Activated CD4-positive, alpha-beta memory T cell treated with anti-CD3 and anti-CD28 coated beads for 36 hours (primary cell): ENCODE measurements around the gene ROBO1. TPM values are rescaled to one million over a fixed set of nuclear protein-coding genes. Genes with fewer than 3 reads are reported as not detected.
"Not testable (repeated sequence)": the region's sequence is repeated elsewhere in the genome, so short reads cannot be mapped to it uniquely, and the experiment has no call there.

Experiments used
- CTCF ChIA-PET: fragments of 350-600 bp; sonication (Branson Sonifier 250); formaldehyde crosslinking; loops from one replicate; lab custom pipeline; 2021; ENCODE audit warnings: antibody characterized with exemption, inconsistent platforms; lab: Charles Lee
- POLR2A ChIA-PET: fragments of 350-600 bp; sonication (Branson Sonifier 250); formaldehyde crosslinking; loops from one replicate; lab custom pipeline; 2021; ENCODE audit warnings: antibody characterized with exemption; lab: Charles Lee
- DNase-seq: peaks from one replicate; pipeline ENCODE4 v3.0.0-alpha.2; 2020
- H3K27ac Mint-ChIP-seq: one replicate; pipeline ENCODE4 v1.8.0; 2021; ENCODE audit warnings: mixed read lengths
- H3K27me3 Mint-ChIP-seq: one replicate; pipeline ENCODE4 v1.8.0; 2021; ENCODE audit warnings: mixed read lengths
- H3K36me3 Mint-ChIP-seq: one replicate; pipeline ENCODE4 v1.8.0; 2021; ENCODE audit warnings: mixed read lengths
- H3K4me1 Mint-ChIP-seq: one replicate; pipeline ENCODE4 v1.8.0; 2021; ENCODE audit warnings: low read depth, mixed read lengths
- H3K4me3 Mint-ChIP-seq: one replicate; pipeline ENCODE4 v1.8.0; 2021; ENCODE audit warnings: mild to moderate bottlenecking, mixed read lengths
- H3K9me3 Mint-ChIP-seq: one replicate; pipeline ENCODE4 v1.8.0; 2021; ENCODE audit warnings: mixed read lengths
- intact Hi-C: fragments of 100-400 bp; cut with micrococcal nuclease; formaldehyde crosslinking; loops from one replicate; pipeline ENCODE4 v1.15.1; 2023
- total RNA-seq, 2 experiments: library from RNA; stranded (reverse); gene quantifications; one replicate each; pipeline ENCODE4 v1.2.3, GENCODE V29; 2021

Gene ROBO1
- total RNA-seq, 2 experiments from 2014 or later = not detected

DNA sequence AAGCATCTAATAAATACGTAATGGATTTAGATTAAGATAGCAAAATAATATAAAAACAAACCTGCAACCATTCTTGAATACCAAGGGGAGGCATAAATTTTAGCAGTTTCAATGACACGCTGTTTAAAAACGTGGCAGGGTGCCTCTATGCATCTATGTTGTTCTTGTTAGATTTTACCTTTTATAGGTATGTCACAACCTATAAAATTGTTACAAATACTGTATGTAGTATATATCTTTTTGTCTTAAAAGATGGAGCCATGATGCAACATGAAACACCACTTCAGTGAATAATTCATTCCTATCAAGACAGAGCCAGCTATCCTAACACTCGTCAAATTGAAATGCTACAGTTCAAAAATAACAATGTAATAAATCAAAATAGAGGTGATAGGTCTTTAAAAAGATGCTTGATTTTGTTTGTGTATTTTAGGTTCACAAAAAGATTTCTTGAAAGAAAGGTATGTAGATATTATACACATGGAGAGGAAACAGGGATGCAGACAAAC is 1059.2 kb downstream of the ROBO1 start:
- intact Hi-C loops = no loop called here
- POLR2A ChIA-PET = no interaction called here
- no peak for DNase-seq

DNA sequence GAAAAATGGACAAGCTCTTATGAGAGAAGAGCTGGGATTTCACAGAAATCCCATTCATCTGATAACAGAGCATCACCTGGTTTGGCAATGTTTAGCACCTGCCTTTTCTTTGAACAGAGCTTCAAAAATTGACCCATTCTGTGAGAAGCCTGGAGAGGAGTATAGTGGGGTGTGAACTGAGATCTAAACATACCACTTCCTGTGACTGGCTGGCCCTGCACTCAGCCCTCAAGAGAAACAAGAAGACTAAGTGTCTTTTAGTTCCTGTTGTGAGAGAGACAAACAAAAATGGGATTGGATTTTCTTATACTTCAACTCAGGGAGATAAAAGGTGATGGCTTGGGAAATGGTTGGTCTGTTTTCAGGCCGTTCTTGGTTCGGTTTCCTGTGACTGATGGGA is 1060.2 kb downstream of the ROBO1 start:
- ChIA-PET CTCF (no interaction called here), POLR2A (no interaction called here)
- Mint-ChIP-seq H3K27ac (no peak overlapping the region), H3K27me3 (no peaks in the 10 kb centered on the region), H3K4me1 (no peaks in the 10 kb centered on the region), H3K9me3 (peaks cover 2% of the 10 kb centered on the region), H3K36me3 (no peaks in the 10 kb centered on the region), H3K4me3 (no peak overlapping the region)
- DNase-seq = no peak
- intact Hi-C loops = no loop called here

More for the DNA sequence above, 1059.2 kb downstream of the ROBO1 start:
- no peak overlapping the region for H3K4me3 Mint-ChIP-seq
- H3K27ac Mint-ChIP-seq = no peak overlapping the region
- no peaks in the 10 kb centered on the region for H3K27me3 Mint-ChIP-seq
- CTCF ChIA-PET = no interaction called here
- peaks cover 2% of the 10 kb centered on the region for H3K9me3 Mint-ChIP-seq
- H3K36me3 Mint-ChIP-seq = no peaks in the 10 kb centered on the region
- H3K4me1 Mint-ChIP-seq = no peaks in the 10 kb centered on the region

GRCh38 chr3:78706906-78707523 is 1060.8 kb downstream of the ROBO1 start:
- H3K27me3 Mint-ChIP-seq = no peaks in the 10 kb centered on the region
- intact Hi-C loops = no loop called here
- ChIA-PET POLR2A (no interaction called here), CTCF (no interaction called here)
- H3K27ac Mint-ChIP-seq = no peak overlapping the region
- H3K4me3 Mint-ChIP-seq = no peak overlapping the region
- peaks cover 2% of the 10 kb centered on the region for H3K9me3 Mint-ChIP-seq
- no peaks in the 10 kb centered on the region for H3K36me3 Mint-ChIP-seq
- DNase-seq = no peak
- no peaks in the 10 kb centered on the region for H3K4me1 Mint-ChIP-seq

DNA sequence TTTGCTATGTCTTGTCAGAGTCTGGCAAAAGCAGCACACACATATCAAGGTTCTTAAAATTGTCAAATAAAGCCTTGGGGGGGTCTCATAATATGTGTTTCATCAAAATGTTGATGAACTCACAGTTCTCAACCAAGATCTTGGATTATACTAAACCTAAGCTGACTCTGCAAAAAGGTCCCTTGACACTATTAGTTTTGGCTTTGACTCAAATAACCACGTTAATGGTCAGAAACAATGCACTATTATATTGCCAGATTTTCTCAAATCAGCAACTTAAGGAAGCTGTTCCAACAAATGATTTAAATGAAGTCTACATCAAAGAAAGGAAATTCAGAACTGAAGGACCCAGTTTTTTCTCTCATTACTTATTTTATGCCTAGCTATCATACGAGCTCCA is 1063.9 kb downstream of the ROBO1 start:
- no peaks in the 10 kb centered on the region for H3K4me1 Mint-ChIP-seq
- ChIA-PET POLR2A (no interaction called here), CTCF (no interaction called here)
- no peak overlapping the region for H3K4me3 Mint-ChIP-seq
- no peak for DNase-seq
- H3K27ac Mint-ChIP-seq = no peak overlapping the region
- no peaks in the 10 kb centered on the region for H3K36me3 Mint-ChIP-seq
- H3K9me3 Mint-ChIP-seq = peaks cover 9% of the 10 kb centered on the region
- intact Hi-C loops = no loop called here
- no peaks in the 10 kb centered on the region for H3K27me3 Mint-ChIP-seq

DNA sequence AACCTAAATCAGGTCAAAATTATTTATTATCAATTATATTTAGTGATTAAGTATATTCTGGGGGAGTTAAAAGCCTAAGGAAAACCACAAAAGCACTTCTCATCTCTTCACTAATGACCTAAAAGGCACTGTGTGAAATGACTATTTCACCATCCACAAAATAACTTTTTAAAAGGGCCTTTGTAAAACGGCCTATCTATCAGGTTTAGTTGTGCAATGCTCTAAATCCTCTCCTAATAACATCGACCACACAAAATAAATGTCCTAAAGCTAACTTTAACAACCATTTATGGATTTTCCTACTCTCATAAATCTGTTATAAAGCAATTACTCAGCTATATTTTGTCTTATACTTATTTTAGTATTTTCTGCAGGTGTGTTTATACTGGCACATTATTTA is 1066.3 kb downstream of the ROBO1 start:
- Mint-ChIP-seq H3K27me3 (no peaks in the 10 kb centered on the region), H3K4me1 (no peaks in the 10 kb centered on the region), H3K36me3 (no peaks in the 10 kb centered on the region), H3K4me3 (no peak overlapping the region), H3K27ac (no peak overlapping the region), H3K9me3 (peaks cover 11% of the 10 kb centered on the region)
- intact Hi-C loops = no loop called here
- DNase-seq = no peak
- ChIA-PET CTCF (no interaction called here), POLR2A (no interaction called here)

- Mint-ChIP-seq H3K4me3 (no peak overlapping the region), H3K36me3 (no peaks in the 10 kb centered on the region), H3K9me3 (peaks cover 11% of the 10 kb centered on the region), H3K27me3 (no peaks in the 10 kb centered on the region), H3K27ac (no peak overlapping the region), H3K4me1 (no peaks in the 10 kb centered on the region)
- DNase-seq = no peak
- intact Hi-C loops = no loop called here
- ChIA-PET POLR2A (no interaction called here), CTCF (no interaction called here)
Observed at GRCh38 chr3:78698431-78698830, 1069.4 kb downstream of the ROBO1 start.

DNA sequence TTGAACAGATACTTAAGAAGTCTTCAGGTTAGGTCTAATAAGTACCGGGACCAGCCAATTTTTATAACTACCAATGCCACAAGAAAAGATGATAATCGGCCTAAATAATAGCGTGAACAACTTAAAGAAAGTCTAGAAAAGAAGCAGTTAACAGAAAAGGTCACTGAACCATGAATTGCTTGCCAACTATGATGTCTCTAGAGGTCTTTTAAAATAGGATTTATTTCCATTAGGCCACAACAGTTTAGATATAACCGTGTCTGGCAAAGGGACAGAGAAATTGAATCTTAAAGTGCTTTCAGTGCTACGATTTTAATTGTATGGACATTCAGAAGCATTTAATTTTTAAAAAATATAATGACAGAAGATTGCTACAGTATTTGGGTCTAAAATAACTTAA is 1070.4 kb downstream of the ROBO1 start:
- no peak overlapping the region for H3K27ac Mint-ChIP-seq
- H3K27me3 Mint-ChIP-seq = no peaks in the 10 kb centered on the region
- peaks cover 11% of the 10 kb centered on the region for H3K9me3 Mint-ChIP-seq
- H3K4me1 Mint-ChIP-seq = no peaks in the 10 kb centered on the region
- ChIA-PET POLR2A (no interaction called here), CTCF (no interaction called here)
- no peak for DNase-seq
- H3K36me3 Mint-ChIP-seq = no peaks in the 10 kb centered on the region
- intact Hi-C loops = no loop called here
- no peak overlapping the region for H3K4me3 Mint-ChIP-seq

GRCh38 chr3:78690766-78691165 is 1077.0 kb downstream of the ROBO1 start:
- intact Hi-C loops = no loop called here
- Mint-ChIP-seq H3K36me3 (no peaks in the 10 kb centered on the region), H3K27ac (no peak overlapping the region), H3K4me3 (no peak overlapping the region), H3K9me3 (no peaks in the 10 kb centered on the region), H3K27me3 (no peaks in the 10 kb centered on the region), H3K4me1 (no peaks in the 10 kb centered on the region)
- POLR2A ChIA-PET = no interaction called here
- CTCF ChIA-PET = no interaction called here
- DNase-seq = no peak

- no peak for DNase-seq
- ChIA-PET POLR2A (no interaction called here), CTCF (no interaction called here)
- peaks cover under 1% of the 10 kb centered on the region for H3K9me3 Mint-ChIP-seq
- H3K27ac Mint-ChIP-seq = no peak overlapping the region
- H3K36me3 Mint-ChIP-seq = no peaks in the 10 kb centered on the region
- H3K27me3 Mint-ChIP-seq = no peaks in the 10 kb centered on the region
- no peaks in the 10 kb centered on the region for H3K4me1 Mint-ChIP-seq
- intact Hi-C loops = no loop called here
- H3K4me3 Mint-ChIP-seq = no peak overlapping the region
Observed at GRCh38 chr3:78689378-78689777, 1078.4 kb downstream of the ROBO1 start.

DNA sequence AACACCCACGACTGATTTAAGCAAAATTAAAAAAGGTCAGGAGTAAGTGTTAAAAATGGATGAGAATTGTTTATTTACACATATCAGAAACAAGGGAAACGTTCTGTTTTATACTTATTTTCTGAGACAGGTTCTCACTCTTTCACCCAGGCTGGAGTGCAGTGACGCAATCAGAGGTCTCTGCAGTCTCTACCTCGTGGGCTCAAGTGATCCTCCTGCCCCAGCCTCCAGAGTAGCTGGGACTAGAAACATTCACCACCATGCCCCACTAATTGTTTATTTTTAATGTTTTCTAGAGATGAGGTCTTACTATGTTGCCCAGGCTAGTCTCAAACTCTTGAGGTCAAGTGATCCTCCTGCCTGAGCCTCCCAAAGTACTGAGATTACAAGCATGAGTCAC is 1080.3 kb downstream of the ROBO1 start:
- Mint-ChIP-seq H3K4me1 (no peaks in the 10 kb centered on the region), H3K36me3 (no peaks in the 10 kb centered on the region), H3K4me3 (no peak overlapping the region), H3K27ac (no peak overlapping the region), H3K9me3 (peaks cover 3% of the 10 kb centered on the region), H3K27me3 (no peaks in the 10 kb centered on the region)
- POLR2A ChIA-PET = no interaction called here
- CTCF ChIA-PET = no interaction called here
- intact Hi-C loops = no loop called here
- no peak for DNase-seq

DNA sequence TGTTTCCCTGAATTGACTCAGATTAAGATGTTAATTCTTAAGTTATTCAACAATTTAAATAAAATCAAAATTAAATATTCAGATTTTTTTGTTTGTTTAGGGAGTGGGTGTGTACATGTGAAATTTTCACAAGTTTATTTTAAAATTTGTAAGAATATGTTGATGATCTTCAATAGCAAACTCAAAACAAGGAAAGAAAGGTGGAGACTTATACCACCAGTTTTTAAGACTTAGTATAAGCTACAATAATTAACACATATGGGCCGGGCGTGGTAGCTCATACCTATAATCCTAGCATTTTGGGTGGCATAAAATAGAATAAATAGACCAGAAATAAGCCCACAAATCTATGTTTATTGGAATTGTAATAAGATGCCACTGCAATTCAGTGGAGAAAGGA is 1084.5 kb downstream of the ROBO1 start:
- Mint-ChIP-seq H3K4me1 (no peaks in the 10 kb centered on the region), H3K36me3 (no peaks in the 10 kb centered on the region), H3K9me3 (peaks cover 5% of the 10 kb centered on the region), H3K27ac (no peak overlapping the region), H3K27me3 (no peaks in the 10 kb centered on the region), H3K4me3 (no peak overlapping the region)
- CTCF ChIA-PET = no interaction called here
- intact Hi-C loops = no loop called here
- no peak for DNase-seq
- POLR2A ChIA-PET = no interaction called here

GRCh38 chr3:78675119-78675805 is 1092.5 kb downstream of the ROBO1 start:
- H3K27me3 Mint-ChIP-seq, H3K4me1 Mint-ChIP-seq, POLR2A ChIA-PET, H3K36me3 Mint-ChIP-seq, CTCF ChIA-PET, H3K4me3 Mint-ChIP-seq, H3K9me3 Mint-ChIP-seq, H3K27ac Mint-ChIP-seq, intact Hi-C loops, DNase-seq: not testable (repeated sequence)

- Mint-ChIP-seq H3K9me3 (peaks cover 5% of the 10 kb centered on the region), H3K27me3 (no peaks in the 10 kb centered on the region), H3K36me3 (no peaks in the 10 kb centered on the region), H3K4me3 (no peak overlapping the region), H3K27ac (no peak overlapping the region), H3K4me1 (no peaks in the 10 kb centered on the region)
- DNase-seq = no peak
- intact Hi-C loops = no loop called here
- POLR2A ChIA-PET = no interaction called here
- CTCF ChIA-PET = no interaction called here
Observed at GRCh38 chr3:78670746-78671145, 1097.1 kb downstream of the ROBO1 start.
